SK-N-SH (cell line): ENCODE data around the gene MTA3. TPM values are rescaled to one million over a fixed set of nuclear protein-coding genes. Genes with fewer than 3 reads are reported as not detected.

Experiments
- CTCF ChIA-PET: fragments of 300-600, 350-600 bp; formaldehyde crosslinking; extraction: SDS; loops from one replicate; lab custom pipeline; 2021; lab: Yijun Ruan, JAX
- POLR2A ChIA-PET: fragments of 350-600 bp; sonication (Branson Sonifier 250); formaldehyde crosslinking; extraction: SDS; loops from one replicate; lab custom pipeline; 2020; ENCODE audit warnings: antibody characterized with exemption, inconsistent platforms; lab: Yijun Ruan, JAX
- DNase-seq: peaks from one replicate; pipeline ENCODE4 v3.0.0; 2012
- H2AFZ ChIP-seq: fragments of 200-600 bp; sonication (generic); 2 replicates; pipeline ENCODE4 v1.8.1; 2016; ENCODE audit warnings: antibody characterized with exemption, mild to moderate bottlenecking, low read depth
- H3F3A ChIP-seq: fragments of 200-600 bp; sonication (generic); replicated peaks from 2 replicates; pipeline ENCODE3; 2016; ENCODE audit warnings: antibody characterized with exemption, mild to moderate bottlenecking; ENCODE audit not compliant: insufficient read depth
- H3K27ac ChIP-seq, 2 experiments: fragments of 200-500 bp in 1 of 2; fragments of 200-600 bp in 1 of 2; sonication (Bioruptor generic) in 1 of 2; sonication (generic), shearing (Covaris generic) in 1 of 2; 2 replicates each; pipeline versions ENCODE4 v1.5.1 to v1.6.1; 2014 to 2016; ENCODE audit warnings: low read depth in 2 of 2, inconsistent platforms in 1 of 2, low read length in 1 of 2, mild to moderate bottlenecking in 1 of 2, mixed read lengths in 1 of 2
- H3K27me3 ChIP-seq: fragments of 200-600 bp; sonication (generic), shearing (Covaris generic); 2 replicates; pipeline ENCODE4 v1.6.1; 2016; ENCODE audit warnings: mixed run types; ENCODE audit not compliant: insufficient read depth
- H3K36me3 ChIP-seq, 2 experiments: fragments of 200-500 bp in 1 of 2; fragments of 200-600 bp in 1 of 2; sonication (Bioruptor generic) in 1 of 2; sonication (generic) in 1 of 2; replicated peaks in 1 of 2; 2 replicates each; pipeline versions ENCODE3 to v1.5.1; 2014 to 2016; ENCODE audit warnings: low read length in 1 of 2, mild to moderate bottlenecking in 1 of 2; ENCODE audit not compliant: insufficient read depth in 2 of 2, control insufficient read depth in 1 of 2
- H3K4me1 ChIP-seq, 2 experiments: fragments of 200-500 bp in 1 of 2; fragments of 200-600 bp in 1 of 2; sonication (Bioruptor generic) in 1 of 2; sonication (generic), shearing (Covaris generic) in 1 of 2; 2 replicates each; pipeline versions ENCODE4 v1.5.1 to v1.6.1; 2014 to 2016; ENCODE audit warnings: low read depth in 1 of 2, low read length in 1 of 2, mixed run types in 1 of 2; ENCODE audit not compliant: insufficient read depth in 2 of 2, control insufficient read depth in 1 of 2
- H3K4me2 ChIP-seq: fragments of 200-600 bp; sonication (generic), shearing (Covaris generic); 2 replicates; pipeline ENCODE4 v1.6.1; 2017; ENCODE audit warnings: mixed run types
- H3K4me3 ChIP-seq, 2 experiments: fragments of 200-500 bp in 1 of 2; fragments of 200-600 bp in 1 of 2; sonication (Bioruptor generic) in 1 of 2; sonication (generic), shearing (Covaris generic) in 1 of 2; 2 replicates each; pipeline versions ENCODE4 v1.5.1 to v1.8.1; 2014 to 2016; ENCODE audit warnings: low read depth in 2 of 2, inconsistent platforms in 1 of 2, low read length in 1 of 2, mild to moderate bottlenecking in 1 of 2, mixed read lengths in 1 of 2, moderate library complexity in 1 of 2
- H3K79me2 ChIP-seq: fragments of 200-600 bp; sonication (generic); 2 replicates; pipeline ENCODE4 v1.8.1; 2017; ENCODE audit warnings: mild to moderate bottlenecking; ENCODE audit not compliant: insufficient read depth
- H3K9ac ChIP-seq: fragments of 200-600 bp; sonication (generic); 2 replicates; pipeline ENCODE4 v1.6.1; 2017; ENCODE audit warnings: mixed run types
- H3K9me2 ChIP-seq: fragments of 200-600 bp; sonication (generic); 2 replicates; pipeline ENCODE4 v1.6.1; 2017; ENCODE audit warnings: mixed run types
- H3K9me3 ChIP-seq: fragments of 200-600 bp; sonication (generic); 2 replicates; pipeline ENCODE4 v1.6.1; 2017; ENCODE audit warnings: mixed run types, mild to moderate bottlenecking, moderate library complexity
- H4K20me1 ChIP-seq: fragments of 200-600 bp; sonication (generic); 2 replicates; pipeline ENCODE4 v1.6.1; 2017; ENCODE audit warnings: mild to moderate bottlenecking, mixed run types; ENCODE audit not compliant: insufficient read depth
- CHD2 ChIP-seq: fragments of 150-350 bp; IDR thresholded peaks from 2 replicates; pipeline ENCODE4 v1.6.1; 2018; ENCODE audit warnings: low read length; ENCODE audit not compliant: partially characterized antibody
- ELF1 ChIP-seq: IDR thresholded peaks from 2 replicates; pipeline ENCODE4 v1.4.0; 2012
- EZH2phosphoT487 ChIP-seq: fragments of 200-600 bp; sonication (generic); IDR thresholded peaks from 2 replicates; pipeline ENCODE4 v1.6.1; 2017; ENCODE audit warnings: low read depth, mixed run types, mild to moderate bottlenecking, antibody characterized with exemption, moderate library complexity, borderline replicate concordance
- FOSL2 ChIP-seq: IDR thresholded peaks from 2 replicates; pipeline ENCODE4 v1.4.0; 2012; ENCODE audit warnings: low read depth, mild to moderate bottlenecking, moderate library complexity, borderline replicate concordance
- MAX ChIP-seq: IDR thresholded peaks from 2 replicates; pipeline ENCODE4 v1.4.0; 2012; ENCODE audit warnings: low read depth
- MEF2A ChIP-seq: IDR thresholded peaks from 2 replicates; pipeline ENCODE4 v1.4.0; 2012; ENCODE audit warnings: low read depth, borderline replicate concordance
- MXI1 ChIP-seq: IDR thresholded peaks from 2 replicates; pipeline ENCODE4 v1.6.1; 2012; ENCODE audit warnings: mild to moderate bottlenecking, low read depth, low read length, improper control_type of control experiment
- NFIC ChIP-seq: IDR thresholded peaks from 2 replicates; pipeline ENCODE4 v1.4.0; 2012; ENCODE audit warnings: borderline replicate concordance
- POLR2AphosphoS5 ChIP-seq: IDR thresholded peaks from 2 replicates; pipeline ENCODE4 v1.6.1; 2012; ENCODE audit warnings: low read depth, low read length
- RCOR1 ChIP-seq: fragments of 150-350 bp; IDR thresholded peaks from 2 replicates; pipeline ENCODE4 v1.6.1; 2017; ENCODE audit warnings: antibody characterized with exemption, low read length
- RXRA ChIP-seq: IDR thresholded peaks from 2 replicates; pipeline ENCODE4 v1.4.0; 2012; ENCODE audit warnings: low read depth, mild to moderate bottlenecking, borderline replicate concordance
- SMC3 ChIP-seq: IDR thresholded peaks from 2 replicates; pipeline ENCODE4 v1.6.1; 2012; ENCODE audit warnings: low read depth, low read length, improper control_type of control experiment
- USF2 ChIP-seq: fragments of 150-350 bp; IDR thresholded peaks from 2 replicates; pipeline ENCODE4 v1.6.1; 2017; ENCODE audit warnings: antibody characterized with exemption, low read length, low read depth, borderline replicate concordance
- WGBS: methylation state at CpG from one replicate; pipeline ENCODE4 v1.1.6; 2017; ENCODE audit warnings: low lambda C conversion rate; 5-methylcytosine and 5-hydroxymethylcytosine counted together
- polyA plus RNA-seq, 3 experiments: library from polyadenylated mRNA; depleted of rRNA; stranded (reverse); fragments of >200 nt; gene quantifications; 2 replicates each; pipeline ENCODE4 v1.2.3, GENCODE V29; 2012
- TF ChIP-seq, protein P1 (sequence below): fragments of 200-600 bp; sonication (generic); IDR thresholded peaks from 2 replicates; pipeline ENCODE4 v1.6.1; 2017; ENCODE audit warnings: antibody characterized with exemption, mild to moderate bottlenecking, moderate library complexity
- TF ChIP-seq, protein P2 (sequence below): IDR thresholded peaks from 2 replicates; pipeline ENCODE4 v1.4.0; 2012; ENCODE audit warnings: low read depth, borderline replicate concordance

The MTA3 gene
- polyA plus RNA-seq, 1 of the 3 experiments (the other 2 are of a cell fraction): 30.8 TPM

DNA sequence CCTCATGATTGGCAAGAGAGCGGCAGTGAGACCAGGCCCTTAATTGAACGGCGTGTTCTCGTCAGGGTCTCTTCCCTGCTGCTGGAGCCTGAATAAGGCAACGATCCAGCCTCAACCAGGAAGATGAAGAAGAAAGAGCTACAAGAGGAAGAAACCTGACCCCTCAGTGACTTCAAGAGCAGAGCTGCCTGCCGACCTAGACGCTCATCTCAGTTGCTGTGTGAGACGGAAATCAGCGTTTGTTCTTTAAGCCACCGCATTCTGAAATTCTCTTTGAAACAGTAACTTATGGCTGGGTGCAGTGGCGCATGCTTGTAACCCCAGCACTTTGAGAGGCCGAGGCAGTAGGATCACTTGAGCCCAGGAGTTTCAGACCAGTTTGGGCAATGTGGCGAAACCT, 45.1 kb upstream of the MTA3 start:
- no peaks in the 10 kb centered on the region for H3K9me2 ChIP-seq
- no peak for DNase-seq
- H3K27me3 ChIP-seq: no peaks in the 10 kb centered on the region
- no peak overlapping the region for H2AFZ ChIP-seq
- POLR2A ChIA-PET: no interaction called here
- CTCF ChIA-PET: interaction anchor here (1.3 to 2.3 kb wide), 2 partner anchors 28 to 325 kb away, joined by 3 to 7 read pairs; no protein-coding TSS in a partner anchor
- no peaks in the 10 kb centered on the region for H3F3A ChIP-seq
- no peak overlapping the region for H3K9ac ChIP-seq
- no peak overlapping the region for H3K27ac ChIP-seq
- no peaks in the 10 kb centered on the region for H3K79me2 ChIP-seq
- WGBS: 81% methylated on average over 13 of the region's 13 CpGs
- no peak overlapping the region for H3K4me2 ChIP-seq
- no peak overlapping the region for H3K4me3 ChIP-seq
- H4K20me1 ChIP-seq: no peaks in the 10 kb centered on the region
- H3K4me1 ChIP-seq: no peaks in the 10 kb centered on the region
- no peaks in the 10 kb centered on the region for H3K9me3 ChIP-seq
- no peak for TF ChIP-seq MAX
- TF ChIP-seq, all 33 proteins: peak for 0
- H3K36me3 ChIP-seq: no peaks in the 10 kb centered on the region

GRCh38 chr2:42532397-42532796, 36.0 kb upstream of the MTA3 start:
- ChIA-PET POLR2A (no interaction called here), CTCF (no interaction called here)
- H2AFZ ChIP-seq: no peak overlapping the region
- no peaks in the 10 kb centered on the region for H3F3A ChIP-seq
- H3K27ac ChIP-seq: no peak overlapping the region
- H3K4me1 ChIP-seq: no peaks in the 10 kb centered on the region
- no peak overlapping the region for H3K4me3 ChIP-seq
- no peaks in the 10 kb centered on the region for H3K79me2 ChIP-seq
- H3K27me3 ChIP-seq: no peaks in the 10 kb centered on the region
- H3K9me3 ChIP-seq: no peaks in the 10 kb centered on the region
- no peak overlapping the region for H3K9ac ChIP-seq
- H4K20me1 ChIP-seq: no peaks in the 10 kb centered on the region
- TF ChIP-seq MEF2A (no peak), MAX (no peak), MXI1 (no peak), RCOR1 (no peak), FOSL2 (no peak), RXRA (no peak), POLR2AphosphoS5 (no peak), ELF1 (no peak), CHD2 (no peak), EZH2phosphoT487 (no peak), NFIC (no peak), SMC3 (no peak), USF2 (no peak)
- TF ChIP-seq, protein P1, sequence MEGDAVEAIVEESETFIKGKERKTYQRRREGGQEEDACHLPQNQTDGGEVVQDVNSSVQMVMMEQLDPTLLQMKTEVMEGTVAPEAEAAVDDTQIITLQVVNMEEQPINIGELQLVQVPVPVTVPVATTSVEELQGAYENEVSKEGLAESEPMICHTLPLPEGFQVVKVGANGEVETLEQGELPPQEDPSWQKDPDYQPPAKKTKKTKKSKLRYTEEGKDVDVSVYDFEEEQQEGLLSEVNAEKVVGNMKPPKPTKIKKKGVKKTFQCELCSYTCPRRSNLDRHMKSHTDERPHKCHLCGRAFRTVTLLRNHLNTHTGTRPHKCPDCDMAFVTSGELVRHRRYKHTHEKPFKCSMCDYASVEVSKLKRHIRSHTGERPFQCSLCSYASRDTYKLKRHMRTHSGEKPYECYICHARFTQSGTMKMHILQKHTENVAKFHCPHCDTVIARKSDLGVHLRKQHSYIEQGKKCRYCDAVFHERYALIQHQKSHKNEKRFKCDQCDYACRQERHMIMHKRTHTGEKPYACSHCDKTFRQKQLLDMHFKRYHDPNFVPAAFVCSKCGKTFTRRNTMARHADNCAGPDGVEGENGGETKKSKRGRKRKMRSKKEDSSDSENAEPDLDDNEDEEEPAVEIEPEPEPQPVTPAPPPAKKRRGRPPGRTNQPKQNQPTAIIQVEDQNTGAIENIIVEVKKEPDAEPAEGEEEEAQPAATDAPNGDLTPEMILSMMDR: no peak
- TF ChIP-seq, protein P2, sequence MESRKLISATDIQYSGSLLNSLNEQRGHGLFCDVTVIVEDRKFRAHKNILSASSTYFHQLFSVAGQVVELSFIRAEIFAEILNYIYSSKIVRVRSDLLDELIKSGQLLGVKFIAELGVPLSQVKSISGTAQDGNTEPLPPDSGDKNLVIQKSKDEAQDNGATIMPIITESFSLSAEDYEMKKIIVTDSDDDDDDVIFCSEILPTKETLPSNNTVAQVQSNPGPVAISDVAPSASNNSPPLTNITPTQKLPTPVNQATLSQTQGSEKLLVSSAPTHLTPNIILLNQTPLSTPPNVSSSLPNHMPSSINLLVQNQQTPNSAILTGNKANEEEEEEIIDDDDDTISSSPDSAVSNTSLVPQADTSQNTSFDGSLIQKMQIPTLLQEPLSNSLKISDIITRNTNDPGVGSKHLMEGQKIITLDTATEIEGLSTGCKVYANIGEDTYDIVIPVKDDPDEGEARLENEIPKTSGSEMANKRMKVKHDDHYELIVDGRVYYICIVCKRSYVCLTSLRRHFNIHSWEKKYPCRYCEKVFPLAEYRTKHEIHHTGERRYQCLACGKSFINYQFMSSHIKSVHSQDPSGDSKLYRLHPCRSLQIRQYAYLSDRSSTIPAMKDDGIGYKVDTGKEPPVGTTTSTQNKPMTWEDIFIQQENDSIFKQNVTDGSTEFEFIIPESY: no peak
- TF ChIP-seq, all 33 proteins: peak for 0
- no peak for DNase-seq
- no peaks in the 10 kb centered on the region for H3K9me2 ChIP-seq
- H3K36me3 ChIP-seq: no peaks in the 10 kb centered on the region
- H3K4me2 ChIP-seq: no peak overlapping the region
- 90% methylated on average over 4 of the region's 4 CpGs for WGBS
